D721Med (cell line): ENCODE results near the gene MAPK8IP1.

Experiments used
- DNase-seq: peaks from one replicate; pipeline ENCODE4 v3.0.0; 2011; ENCODE audit warnings: low spot score; ENCODE audit not compliant: insufficient read length
- FAIRE-seq: peaks from 2 replicates; lab custom pipeline; 2011; peaks lifted over from hg19 to GRCh38; lab: Jason Lieb, UNC
- CTCF ChIP-seq: IDR thresholded peaks from 2 replicates; pipeline ENCODE4 v1.5.1; 2012; ENCODE audit warnings: mild to moderate bottlenecking, control low read depth; ENCODE audit not compliant: insufficient read depth; ENCODE audit errors: missing control alignments

MAPK8IP1 gene

GRCh38 chr11:45936511-45937054 lies 51.1 kb downstream of the MAPK8IP1 start:
- TF ChIP-seq CTCF = no peak
- DNase-seq = no peak
- no peak for FAIRE-seq

GRCh38 chr11:45937916-45938315 lies 52.5 kb downstream of the MAPK8IP1 start:
- DNase-seq (no peak), FAIRE-seq (no peak)
- no peak for TF ChIP-seq CTCF

- DNase-seq = no peak
- FAIRE-seq = no peak
- TF ChIP-seq CTCF = no peak
Observed at GRCh38 chr11:45939836-45940235, 54.4 kb downstream of the MAPK8IP1 start.

GRCh38 chr11:45941285-45941684 lies 55.8 kb downstream of the MAPK8IP1 start:
- FAIRE-seq = no peak

GRCh38 chr11:45942381-45942780 lies 56.9 kb downstream of the MAPK8IP1 start:
- FAIRE-seq = no peak
- no peak for TF ChIP-seq CTCF
- DNase-seq = no peak

More at GRCh38 chr11:45941285-45941684, 55.8 kb downstream of the MAPK8IP1 start:
- TF ChIP-seq CTCF = no peak
- DNase-seq = no peak

GRCh38 chr11:45945397-45945999 lies 60.0 kb downstream of the MAPK8IP1 start:
- TF ChIP-seq CTCF = no peak
- FAIRE-seq (no peak), DNase-seq (no peak)

- no peak for TF ChIP-seq CTCF
- no peak for DNase-seq
- no peak for FAIRE-seq
Observed at GRCh38 chr11:45947885-45948284, 62.4 kb downstream of the MAPK8IP1 start.
